ENCODE data around the gene TMEM60. TPM values are rescaled to one million over a fixed set of nuclear protein-coding genes. Genes with fewer than 3 reads are reported as not detected.
A peak's percentile ranks its signal among the peaks of the same experiment; 100 is the strongest.

TMEM60 gene, protein sequence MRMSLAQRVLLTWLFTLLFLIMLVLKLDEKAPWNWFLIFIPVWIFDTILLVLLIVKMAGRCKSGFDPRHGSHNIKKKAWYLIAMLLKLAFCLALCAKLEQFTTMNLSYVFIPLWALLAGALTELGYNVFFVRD
- total RNA-seq: 15.0 and 15.8 TPM in 2 replicates
- 17.8 and 19.5 TPM in 2 replicates for polyA plus RNA-seq
- 20.1 and 21.2 TPM in 2 replicates for polyA plus RNA-seq (2011; cell fraction: cytosol; rRNA removed)
- 7.0 and 9.9 TPM in 2 replicates for polyA plus RNA-seq (2011; cell fraction: nucleus; rRNA removed)
- 18.2 and 21.3 TPM in 2 replicates for polyA plus RNA-seq (2012)
- 4.4 and 7.6 TPM in 2 replicates for polyA minus RNA-seq
- 8.2 TPM for polyA minus RNA-seq (2011; cell fraction: cytosol; rRNA and poly(A)+ RNA removed)
- polyA minus RNA-seq (2011; cell fraction: nucleus; rRNA and poly(A)+ RNA removed): 1.8 and 4.7 TPM in 2 replicates
- percentile 77 among the genes with signal in this experiment for Bru-seq, nascent RNA
- percentile 67 among the genes with signal in this experiment for BruChase-seq, experiment 1, labeled RNA remaining after a 6-hour chase
- percentile 77 among the genes with signal in this experiment for BruChase-seq, experiment 2, labeled RNA remaining after a 2-hour chase
- long read RNA-seq, transcript TMEM60-201 (2 exons, 1,023 nt): major isoform, 56 of 60 reads
- long read RNA-seq, partial matches to known transcripts: 0 of 60 reads
- long read RNA-seq, other reads (novel, unspliced or antisense): 4 of 60 reads

DNA sequence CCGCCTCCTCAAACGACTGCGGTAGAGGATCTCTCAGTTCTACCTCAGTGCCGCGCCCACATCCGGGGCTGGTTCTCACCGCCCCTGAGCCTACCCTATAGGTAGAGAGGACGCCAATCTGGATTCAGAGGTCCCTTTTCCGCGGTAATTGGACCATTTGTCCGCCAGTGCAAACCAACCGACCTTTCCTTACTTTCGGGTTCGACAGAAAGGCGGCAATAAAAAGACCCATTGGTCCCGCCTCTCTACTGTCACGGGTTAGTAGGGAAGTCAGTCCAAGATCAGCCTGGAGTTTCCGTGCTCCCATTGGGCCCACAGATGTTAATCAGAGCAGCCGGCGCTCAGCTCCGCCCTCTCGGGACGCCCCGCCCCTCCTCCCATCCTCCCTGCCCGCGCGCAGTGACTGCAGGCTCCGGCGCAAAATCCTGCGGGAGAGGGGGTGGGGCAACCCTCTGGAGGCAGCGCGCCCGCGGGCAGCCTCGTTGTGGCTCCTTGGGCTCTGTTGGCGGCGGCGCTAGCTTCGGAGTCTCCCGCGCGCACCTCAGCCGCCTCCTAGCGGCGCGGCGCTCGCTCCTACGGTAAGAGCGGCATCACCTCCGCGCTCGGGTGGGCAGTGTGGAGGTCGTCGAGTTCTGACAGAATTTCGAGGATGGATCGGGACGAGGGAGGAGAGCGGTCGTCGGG lies at the start of gene TMEM60, which contains the start of gene PHTF2:
TMEM60 (minus strand) TSS at position 41 of the 684 bp plus-strand sequence. CDS start 4,061 bp downstream, outside the sequence.
PHTF2 (plus strand) TSS at position 380 of the 684 bp plus-strand sequence.
- no peaks in the 10 kb centered on the region for H4K20me1 ChIP-seq (replicated peaks; ENCODE audit: control insufficient read depth, extremely low read depth, insufficient read depth, low read length)
- FAIRE-seq: peak; percentile 98

More for the DNA sequence above, at the start of gene TMEM60, which contains the start of gene PHTF2:
- H3K27me3 ChIP-seq (ENCODE audit: control insufficient read depth in 2 of 2, insufficient read depth in 2 of 2, low read length in 2 of 2): no peaks in the 10 kb centered on the region
- ChIA-PET CTCF (interaction anchor here (0.6 to 2.1 kb wide), 13 partner anchors 12 to 241 kb away, joined by 3 to 11 read pairs (median 3); no protein-coding TSS in a partner anchor), POLR2A (interaction anchor here (0.8 to 1.6 kb wide), 3 partner anchors 13 to 103 kb away, joined by 3 to 5 read pairs (median 4); partner anchors contain the start of gene RSBN1L)
- peaks cover 39% of the 10 kb centered on the region for H3K79me2 ChIP-seq (ENCODE audit: control insufficient read depth, insufficient read depth, low read length)
- peaks cover 31% of the 10 kb centered on the region for H3K4me1 ChIP-seq (ENCODE audit: control insufficient read depth, extremely low read depth, insufficient read depth, low read length)
- BruUV-seq (replicated peaks): no TSS peak
- H3K4me2 ChIP-seq (ENCODE audit: insufficient read depth, low read length): peak within 1 kb of the TSS; percentile 92
- H2AFZ ChIP-seq (ENCODE audit: low read depth, low read length): peak within 1 kb of the TSS; percentile 92
- H3K9me1 ChIP-seq (replicated peaks; ENCODE audit: control insufficient read depth, extremely low read depth, insufficient read depth, low read length): no peaks in the 10 kb centered on the region
- DNase-seq (ENCODE audit: low read depth, low spot score): peak; percentile 100
- no peaks in the 10 kb centered on the region for H3K36me3 ChIP-seq (ENCODE audit: control insufficient read depth in 2 of 2, extremely low read depth in 1 of 2, insufficient read depth in 2 of 2, low read length in 2 of 2)
- TF ChIP-seq EZH2 (IDR thresholded peaks at IDR 0.05; ENCODE audit: borderline replicate concordance, low read depth, low read length, severe bottlenecking) (no peak), FOS (IDR thresholded peaks at IDR 0.05; ENCODE audit: borderline replicate concordance, insufficient read depth, low read length) (peak; percentile 57), JUN (IDR thresholded peaks at IDR 0.05; ENCODE audit: borderline replicate concordance, insufficient read depth, insufficient read length, low read depth) (no peak), POLR2AphosphoS5 (IDR thresholded peaks at IDR 0.05; ENCODE audit: insufficient read depth, low read depth, low read length) (peak; percentile 73), POLR2A (IDR thresholded peaks at IDR 0.05; ENCODE audit: low read depth, low read length) (peak; percentile 15), MYC (IDR thresholded peaks at IDR 0.05; ENCODE audit: low read depth, low read length) (no peak), GATA2 (IDR thresholded peaks at IDR 0.05; ENCODE audit: insufficient read depth, insufficient read length, low read depth, low read length) (no peak)
- TF ChIP-seq, protein P1, sequence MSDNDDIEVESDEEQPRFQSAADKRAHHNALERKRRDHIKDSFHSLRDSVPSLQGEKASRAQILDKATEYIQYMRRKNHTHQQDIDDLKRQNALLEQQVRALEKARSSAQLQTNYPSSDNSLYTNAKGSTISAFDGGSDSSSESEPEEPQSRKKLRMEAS (IDR thresholded peaks at IDR 0.05; ENCODE audit: insufficient read depth, insufficient read length): no peak
- TF ChIP-seq, protein P2, sequence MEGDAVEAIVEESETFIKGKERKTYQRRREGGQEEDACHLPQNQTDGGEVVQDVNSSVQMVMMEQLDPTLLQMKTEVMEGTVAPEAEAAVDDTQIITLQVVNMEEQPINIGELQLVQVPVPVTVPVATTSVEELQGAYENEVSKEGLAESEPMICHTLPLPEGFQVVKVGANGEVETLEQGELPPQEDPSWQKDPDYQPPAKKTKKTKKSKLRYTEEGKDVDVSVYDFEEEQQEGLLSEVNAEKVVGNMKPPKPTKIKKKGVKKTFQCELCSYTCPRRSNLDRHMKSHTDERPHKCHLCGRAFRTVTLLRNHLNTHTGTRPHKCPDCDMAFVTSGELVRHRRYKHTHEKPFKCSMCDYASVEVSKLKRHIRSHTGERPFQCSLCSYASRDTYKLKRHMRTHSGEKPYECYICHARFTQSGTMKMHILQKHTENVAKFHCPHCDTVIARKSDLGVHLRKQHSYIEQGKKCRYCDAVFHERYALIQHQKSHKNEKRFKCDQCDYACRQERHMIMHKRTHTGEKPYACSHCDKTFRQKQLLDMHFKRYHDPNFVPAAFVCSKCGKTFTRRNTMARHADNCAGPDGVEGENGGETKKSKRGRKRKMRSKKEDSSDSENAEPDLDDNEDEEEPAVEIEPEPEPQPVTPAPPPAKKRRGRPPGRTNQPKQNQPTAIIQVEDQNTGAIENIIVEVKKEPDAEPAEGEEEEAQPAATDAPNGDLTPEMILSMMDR (IDR thresholded peaks at IDR 0.05; ENCODE audit: extremely low read depth in 1 of 2, insufficient read depth in 1 of 2, low read depth in 1 of 2, low read length in 2 of 2): peak; percentile 41 to 73
- dilution Hi-C loops (cut with MboI; ENCODE audit: extremely low pct_ligation_motif_present, low sequenced_read_pairs): no loop called here
- H3K9ac ChIP-seq (replicated peaks; ENCODE audit: extremely low read depth, insufficient read depth, low read length): peak within 1 kb of the TSS; percentile 86
- H3K27ac ChIP-seq (ENCODE audit: insufficient read depth, low read depth, low read length): peak within 1 kb of the TSS; percentile 66
- H3K4me3 ChIP-seq (replicated peaks in 1 of 3; ENCODE audit: insufficient read depth in 1 of 3, low read depth in 1 of 3, low read length in 3 of 3): peak within 1 kb of the TSS; percentile 70 to 94 (median 90)
- H3K9me3 ChIP-seq (replicated peaks; ENCODE audit: control insufficient read depth, insufficient read depth, low read length): no peaks in the 10 kb centered on the region
- intact Hi-C loops (cut with micrococcal nuclease): loop anchor here (1.0 to 5.0 kb wide), 6 partner anchors 36 to 261 kb away; partner anchors contain the start of genes PTPN12 and RSBN1L
